HG03196 (cell line): ENCODE results near the gene CYP24A1.
A peak's percentile ranks its signal among the peaks of the same experiment; 100 is the strongest.

Experiments
- ATAC-seq: cut with Tn5 transposase; IDR thresholded peaks from one replicate; pipeline ENCODE4 v1.9.1; 2021; ENCODE audit not compliant: unreplicated experiment

The CYP24A1 gene

DNA sequence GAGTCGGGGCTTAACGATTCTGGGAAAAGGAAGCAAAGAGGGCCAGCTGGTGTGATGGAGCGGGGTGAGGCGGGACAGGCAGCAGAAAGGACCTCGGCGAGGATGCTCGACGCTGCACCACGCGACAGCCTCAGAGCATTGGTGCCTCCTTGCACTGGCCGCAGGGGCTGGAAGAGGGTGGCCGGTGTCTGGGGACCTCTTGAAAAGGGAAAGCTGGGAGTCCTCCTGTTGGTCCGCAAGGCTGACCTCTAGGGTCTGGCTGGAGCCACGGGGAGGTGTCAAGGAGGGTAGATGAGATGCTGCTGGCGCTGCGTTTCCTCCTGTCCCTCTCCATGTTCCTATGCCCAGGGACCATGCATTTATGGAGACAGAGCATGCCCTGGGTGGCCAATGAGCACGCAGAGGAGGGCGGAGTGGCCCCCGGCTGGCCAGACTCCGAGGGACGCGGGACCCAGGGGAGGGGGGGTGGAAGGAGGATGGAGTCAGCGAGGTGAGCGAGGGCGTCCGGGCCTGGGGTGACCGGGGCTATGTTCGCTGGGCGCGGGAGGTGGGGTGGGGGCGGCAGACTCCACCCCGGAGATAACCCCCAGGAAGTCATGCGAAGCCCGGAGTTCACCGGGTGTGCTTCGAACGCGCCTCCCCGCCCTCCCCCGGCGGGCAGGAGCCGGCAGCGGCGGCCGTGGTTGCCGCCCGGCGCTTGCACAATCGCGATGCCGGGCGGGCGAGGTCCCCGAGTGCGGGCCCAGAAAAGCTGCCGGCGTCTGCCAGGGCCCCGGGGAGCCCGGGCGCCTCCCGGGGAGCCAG, at the start of gene CYP24A1:
Gene CYP24A1 (minus strand): TSS at position 334 of the 804 bp plus-strand sequence. CDS start 407 bp downstream, outside the sequence.
- ATAC-seq: no peak

DNA sequence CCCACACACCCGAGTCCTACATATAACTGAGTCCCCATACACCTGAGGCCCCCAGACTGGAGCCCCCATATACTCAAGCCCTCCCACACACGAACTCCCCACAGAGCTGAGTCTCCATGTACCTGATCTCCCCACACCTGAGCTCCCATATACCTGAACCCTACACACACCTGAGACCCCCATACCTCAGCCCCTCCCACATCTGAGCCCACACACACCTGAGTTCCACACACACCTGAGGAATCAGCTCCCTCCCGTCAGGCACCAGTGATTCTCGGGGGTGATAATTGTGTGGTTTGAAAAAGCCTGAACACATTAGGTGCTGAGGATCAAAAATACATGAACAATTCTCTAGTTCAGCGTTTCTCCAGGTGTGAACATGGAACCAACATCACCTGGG, 49.5 kb upstream of the CYP24A1 start:
- ATAC-seq: no peak

DNA sequence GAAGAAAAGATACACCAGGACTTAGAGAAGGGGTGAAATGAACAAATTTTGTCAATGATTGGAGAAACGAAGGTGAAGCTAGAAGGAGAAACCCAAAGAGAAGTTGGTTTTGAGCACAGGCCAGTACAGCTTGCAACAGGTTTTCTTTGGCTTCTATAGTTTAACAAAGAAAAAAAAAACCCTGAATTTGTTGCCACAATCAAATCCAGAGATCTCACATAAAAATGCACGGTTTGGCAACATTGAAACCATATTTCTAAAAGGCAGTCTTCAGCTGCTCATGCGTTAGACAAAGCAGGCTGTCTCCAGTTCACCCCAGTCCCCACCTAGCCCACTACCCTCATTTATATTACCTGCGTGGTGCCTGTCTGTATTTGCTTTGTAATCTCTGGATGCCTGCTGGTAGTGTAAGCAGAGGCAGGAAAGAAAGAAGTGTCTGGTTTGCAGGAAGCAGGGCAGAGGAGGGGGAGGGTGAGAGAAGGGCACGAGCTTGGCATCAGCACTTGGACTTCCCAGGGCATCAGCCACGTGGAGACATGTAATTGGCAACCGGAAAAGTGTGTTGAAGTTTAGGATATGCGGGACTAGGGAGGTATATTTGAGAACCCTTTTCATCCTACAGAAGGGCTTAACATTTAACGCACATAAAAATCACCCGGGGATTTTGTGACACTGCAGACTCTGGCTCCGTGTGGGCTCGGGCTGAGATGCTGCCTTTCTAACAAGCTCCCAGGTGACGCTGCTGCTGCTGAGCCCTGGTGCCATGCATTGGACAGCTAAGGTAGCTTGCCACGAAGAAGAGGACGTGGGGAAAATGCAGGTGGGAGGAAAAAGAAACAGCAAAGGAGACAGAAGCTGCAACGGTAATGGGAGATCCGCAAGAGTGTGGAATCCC, 48.5 kb upstream of the CYP24A1 start:
- no peak for ATAC-seq

DNA sequence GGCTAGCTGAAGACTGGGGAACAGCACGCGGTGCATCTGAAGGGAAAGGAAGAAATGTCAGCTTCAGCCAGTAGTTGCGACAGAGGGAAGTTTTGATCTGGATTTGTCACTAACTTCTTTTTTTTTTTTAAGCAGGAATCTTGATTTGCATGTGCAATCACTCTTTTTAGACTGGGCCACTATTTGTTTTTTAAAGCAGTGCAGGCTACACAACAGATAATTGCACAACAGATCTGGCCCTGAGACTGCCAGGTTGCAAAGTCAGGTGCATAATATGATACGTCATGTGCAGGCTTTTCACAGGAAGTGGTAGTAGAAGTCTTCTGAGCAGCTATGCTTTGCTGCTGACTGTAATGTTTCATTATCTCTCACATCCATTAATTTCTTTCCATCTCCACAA, 47.6 kb upstream of the CYP24A1 start:
- ATAC-seq: no peak

DNA sequence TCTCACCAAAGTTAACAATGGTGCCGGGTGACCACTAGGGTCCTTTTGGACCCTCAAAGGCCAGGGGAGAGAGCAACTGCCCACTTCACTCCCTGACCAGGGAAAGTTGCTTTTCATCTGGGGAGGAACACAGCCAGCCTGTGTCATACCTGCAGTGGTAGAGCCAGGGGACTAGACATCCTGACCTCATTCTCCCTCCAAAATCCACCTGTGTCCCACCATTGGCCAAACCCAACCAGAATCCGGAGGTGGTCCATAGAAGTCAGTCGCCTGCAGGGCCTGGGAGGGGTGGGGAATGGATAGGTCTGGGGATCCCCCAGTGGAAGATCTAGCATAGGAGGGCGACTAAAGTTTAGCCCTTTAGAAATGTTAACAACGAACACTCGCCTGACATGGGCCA, 46.9 kb upstream of the CYP24A1 start:
- ATAC-seq: no peak

DNA sequence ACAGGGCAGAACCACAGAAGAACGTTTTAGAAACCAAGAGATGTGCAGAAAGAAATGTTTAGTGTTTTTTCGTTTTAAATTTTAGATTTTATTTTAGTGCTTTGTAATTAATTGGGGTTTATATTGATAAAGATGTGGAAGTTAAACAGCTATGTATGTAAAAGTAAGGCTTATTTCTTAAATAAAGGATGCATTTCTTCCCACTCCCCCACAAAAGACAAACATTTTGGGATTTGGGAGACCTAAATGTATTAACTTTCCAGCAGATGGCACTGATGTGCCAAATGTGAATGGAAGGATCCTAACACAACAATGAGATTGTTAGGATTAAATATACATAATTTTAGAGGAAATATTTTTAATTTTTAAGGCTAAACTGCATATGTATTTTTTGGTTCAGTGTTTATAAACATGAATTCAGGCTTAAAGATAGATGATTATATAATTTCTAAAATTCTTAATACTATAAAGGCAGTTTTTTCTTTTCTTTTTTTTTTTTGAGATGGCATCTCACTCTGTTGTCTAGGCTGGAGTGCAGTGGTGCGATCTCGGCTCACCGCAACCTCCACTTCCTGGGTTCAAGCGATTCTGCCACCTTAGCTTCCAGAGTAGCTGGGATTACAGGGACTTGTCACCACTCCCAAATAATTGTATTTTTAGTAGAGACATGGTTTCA, 46.1 kb upstream of the CYP24A1 start:
- ATAC-seq: no peak

DNA sequence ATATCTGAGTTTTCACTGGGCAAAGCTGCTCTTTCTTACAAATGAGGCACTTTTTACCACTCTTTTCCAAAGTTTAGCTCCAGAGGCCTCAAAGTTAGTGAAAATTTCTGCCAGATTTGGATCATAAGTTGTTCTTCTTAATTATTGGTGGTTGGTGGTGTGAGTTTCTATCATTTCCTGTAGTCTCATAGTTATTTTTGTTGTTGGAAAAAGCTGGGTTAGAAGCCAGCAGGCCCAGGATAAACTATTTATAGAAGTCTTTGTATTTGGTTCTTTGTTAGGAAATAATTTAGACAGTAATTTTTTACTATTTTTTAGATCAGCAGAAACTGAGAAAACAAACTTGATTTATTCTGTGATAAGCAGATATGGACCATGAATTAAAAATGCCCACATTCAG, 44.7 kb upstream of the CYP24A1 start:
- no peak for ATAC-seq

DNA sequence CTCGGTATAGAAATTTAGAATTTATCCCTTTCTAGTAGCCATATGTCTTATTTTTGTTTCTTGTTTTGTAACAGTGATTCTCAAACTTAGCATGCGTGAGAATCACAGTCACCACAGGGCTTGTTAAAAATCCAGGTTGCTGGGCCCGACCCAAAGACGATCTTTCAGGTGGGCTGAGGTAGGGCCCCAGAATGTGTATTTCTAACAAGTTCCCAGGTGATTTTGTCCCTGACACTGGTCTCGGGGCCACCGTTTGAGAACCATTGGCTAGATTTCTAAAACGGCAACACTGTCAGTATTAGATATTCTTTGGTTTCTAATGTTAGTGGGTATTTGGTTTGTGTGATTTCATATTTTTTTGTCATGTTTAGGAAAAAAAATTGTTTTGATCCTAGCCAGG, 44.0 kb upstream of the CYP24A1 start:
- no peak for ATAC-seq

DNA sequence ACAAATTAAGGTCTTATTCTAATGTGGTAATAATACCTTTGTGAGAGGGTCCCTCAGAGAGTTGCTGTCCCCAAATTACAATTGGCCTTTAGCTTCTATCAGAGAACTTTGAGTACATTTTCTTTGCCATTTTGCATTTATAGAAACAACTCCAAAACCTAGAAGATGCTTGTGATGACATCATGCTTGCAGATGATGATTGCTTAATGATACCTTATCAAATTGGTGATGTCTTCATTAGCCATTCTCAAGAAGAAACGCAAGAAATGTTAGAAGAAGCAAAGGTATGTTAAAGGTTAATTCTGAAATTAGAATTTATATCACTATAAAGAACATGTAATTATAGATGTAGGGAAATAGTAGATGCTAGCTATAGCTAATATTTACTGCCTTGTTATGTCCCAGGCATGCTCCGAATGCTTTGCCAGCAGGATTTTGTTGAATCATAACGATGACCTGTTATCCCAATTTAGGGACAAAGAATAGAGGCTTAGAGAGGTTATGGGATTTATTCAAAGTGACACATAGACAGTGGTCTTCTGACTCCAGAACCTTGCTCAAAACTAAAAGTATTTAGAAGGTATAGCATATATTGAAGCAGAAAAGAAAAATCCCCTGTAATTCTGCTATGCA, 41.5 kb upstream of the CYP24A1 start:
- no peak for ATAC-seq

DNA sequence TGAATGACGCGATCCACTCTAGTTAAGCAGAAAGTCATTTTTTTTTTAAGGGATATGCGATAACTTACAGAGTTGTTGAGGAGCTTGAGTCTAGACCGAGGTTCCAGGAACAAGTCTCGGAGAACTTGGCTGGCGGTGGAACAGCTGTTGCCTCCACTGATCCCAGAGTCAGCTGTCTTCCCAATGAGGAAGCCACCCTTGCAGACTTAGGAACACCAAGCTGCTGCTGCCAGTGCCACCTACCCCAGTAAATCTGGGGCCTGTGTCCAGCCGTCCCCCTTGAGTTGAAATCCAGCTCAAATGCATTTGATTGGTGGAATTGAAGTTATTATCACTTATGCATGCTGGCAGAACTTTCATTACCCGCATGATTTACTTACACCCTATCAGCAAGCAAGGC, 40.8 kb upstream of the CYP24A1 start:
- ATAC-seq: no peak

DNA sequence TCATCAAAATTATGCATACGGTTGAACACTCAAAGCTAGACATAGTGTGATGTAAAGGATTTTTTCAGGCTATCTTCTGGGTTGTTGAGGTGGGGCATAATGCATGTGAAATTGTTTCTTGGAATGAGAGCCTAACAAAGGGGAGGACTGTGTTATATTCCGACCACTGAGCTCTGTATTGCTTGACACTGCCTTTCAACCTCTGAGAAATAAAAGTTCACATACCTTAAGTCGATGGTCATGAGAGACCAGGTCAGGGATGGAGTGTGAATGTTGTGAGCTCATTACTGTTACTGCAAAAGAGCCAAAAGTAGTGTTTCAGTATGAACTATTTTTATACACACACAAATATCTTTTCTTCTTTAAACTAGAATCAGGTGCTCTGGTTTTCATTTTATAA, 39.1 kb upstream of the CYP24A1 start:
- ATAC-seq: no peak

DNA sequence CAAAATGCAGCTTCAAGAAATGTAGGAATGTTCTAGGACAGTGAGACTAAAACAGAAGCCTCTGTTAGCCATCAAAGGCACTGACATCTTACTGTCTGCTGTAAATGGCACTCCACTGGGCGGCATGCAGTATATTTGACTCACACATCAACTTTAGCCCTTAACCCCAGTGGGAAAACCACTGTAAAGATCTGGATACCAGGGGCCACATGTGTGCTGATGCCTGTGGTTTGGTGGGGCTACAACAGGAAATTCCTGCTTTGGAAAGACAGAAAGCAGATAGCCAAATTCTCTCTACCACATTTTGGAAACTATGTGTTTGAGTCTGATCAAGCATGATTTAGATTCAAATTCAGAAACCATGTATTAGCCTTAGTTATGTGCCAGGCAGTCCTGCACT, 38.4 kb upstream of the CYP24A1 start:
- no peak for ATAC-seq

DNA sequence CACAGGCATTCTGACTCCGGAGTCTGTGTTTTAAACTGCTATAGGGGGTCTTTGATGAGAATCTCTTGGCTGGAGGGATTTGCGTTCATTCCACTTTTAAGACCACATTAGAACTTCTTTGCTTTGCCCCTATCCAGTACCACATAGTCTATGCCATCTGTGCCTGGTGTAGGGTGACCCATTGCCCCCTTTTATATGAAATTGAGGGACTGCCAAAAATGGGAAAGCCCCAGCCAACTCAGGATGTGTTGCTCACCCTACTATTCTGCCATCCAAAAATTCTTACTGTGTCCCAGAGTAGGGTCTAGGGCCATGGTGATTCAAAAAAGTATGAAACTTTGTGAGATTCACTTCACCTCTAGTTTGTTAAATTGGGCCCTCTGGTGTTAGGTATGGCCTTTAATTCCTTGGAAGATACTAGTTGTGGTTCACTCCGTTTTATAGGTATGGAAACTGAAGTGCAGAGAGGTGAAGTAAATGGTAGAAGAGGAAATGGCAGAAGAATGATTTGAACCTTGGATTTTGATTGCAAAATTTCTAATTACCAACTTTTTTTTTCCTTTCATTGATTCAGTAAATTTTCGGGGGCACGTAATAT, 35.5 kb upstream of the CYP24A1 start:
- ATAC-seq: no peak

DNA sequence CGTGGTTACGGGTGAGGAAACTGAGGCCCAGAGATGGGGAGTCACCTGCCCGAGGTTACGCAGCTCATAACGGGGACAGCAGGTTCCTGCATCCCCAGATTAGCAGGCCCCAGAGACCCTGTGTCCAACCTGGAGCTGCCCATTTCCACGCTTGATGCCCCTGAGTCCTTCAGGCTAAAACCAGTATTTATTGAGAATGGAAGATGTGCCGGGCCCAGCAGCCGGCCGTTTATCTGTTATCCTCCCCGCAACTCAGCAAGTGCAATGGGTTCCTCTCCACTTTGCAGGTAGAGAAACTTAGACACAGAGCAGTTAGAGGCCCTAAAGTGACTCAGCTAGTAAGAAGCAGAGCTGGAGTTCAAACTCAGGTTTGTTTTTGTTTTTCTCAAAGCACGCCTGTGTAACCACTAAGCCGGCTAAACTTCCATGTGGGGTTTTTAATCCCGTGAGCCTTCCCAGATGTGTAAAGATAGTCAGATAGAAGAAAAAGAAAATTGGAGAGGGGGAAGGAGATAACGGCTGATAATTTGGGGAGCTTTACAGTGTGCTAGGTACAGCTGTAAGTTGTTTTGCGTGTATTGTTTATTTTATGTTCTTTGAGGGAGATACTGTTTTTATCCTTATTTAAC, 34.9 kb upstream of the CYP24A1 start:
- peak; percentile 9 for ATAC-seq

DNA sequence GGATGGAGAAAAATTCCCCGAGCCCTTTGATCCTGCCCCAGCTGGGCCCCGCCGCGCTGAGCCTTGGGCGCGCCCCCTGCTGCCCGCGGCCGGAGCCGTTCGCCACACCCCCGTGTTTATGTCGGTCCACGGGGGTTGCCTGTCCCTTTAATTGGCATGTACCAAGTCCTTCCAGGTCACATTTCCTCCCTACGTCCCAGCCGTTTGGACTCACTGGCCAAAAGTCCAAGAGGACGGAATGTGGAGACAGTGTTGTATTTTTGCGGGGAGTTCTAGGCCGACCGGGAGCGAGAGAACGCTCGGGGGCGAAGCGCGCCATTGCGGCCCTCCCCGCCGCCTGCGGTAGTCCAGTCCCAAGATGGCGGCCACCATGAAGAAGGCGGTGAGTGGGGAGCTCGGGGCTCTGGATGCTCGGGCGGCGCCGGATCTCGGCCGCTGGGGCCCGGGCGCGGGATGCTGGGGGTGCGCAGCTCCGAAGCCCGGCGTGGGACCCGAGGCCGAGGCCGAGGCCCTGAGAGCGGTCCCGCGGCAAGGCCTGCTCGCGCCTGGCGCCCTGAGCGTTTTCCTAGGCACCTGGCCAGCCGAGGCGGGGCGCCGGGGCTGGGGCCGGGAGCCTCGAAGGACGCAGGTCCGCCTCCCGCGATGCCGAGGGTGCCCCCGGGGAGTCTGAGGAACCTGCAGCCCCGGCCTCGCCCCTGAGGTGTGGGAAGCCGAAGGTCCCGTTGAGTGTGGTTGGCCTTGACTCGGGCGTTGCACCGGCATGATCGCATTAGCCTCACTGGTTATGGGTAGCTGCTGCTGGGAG, 34.2 kb upstream of the CYP24A1 start, which contains the start of gene PFDN4:
Gene PFDN4 (plus strand): TSS at position 345 of the 805 bp plus-strand sequence. CDS start 14 bp downstream, at position 359.
- ATAC-seq: peak; percentile 97

DNA sequence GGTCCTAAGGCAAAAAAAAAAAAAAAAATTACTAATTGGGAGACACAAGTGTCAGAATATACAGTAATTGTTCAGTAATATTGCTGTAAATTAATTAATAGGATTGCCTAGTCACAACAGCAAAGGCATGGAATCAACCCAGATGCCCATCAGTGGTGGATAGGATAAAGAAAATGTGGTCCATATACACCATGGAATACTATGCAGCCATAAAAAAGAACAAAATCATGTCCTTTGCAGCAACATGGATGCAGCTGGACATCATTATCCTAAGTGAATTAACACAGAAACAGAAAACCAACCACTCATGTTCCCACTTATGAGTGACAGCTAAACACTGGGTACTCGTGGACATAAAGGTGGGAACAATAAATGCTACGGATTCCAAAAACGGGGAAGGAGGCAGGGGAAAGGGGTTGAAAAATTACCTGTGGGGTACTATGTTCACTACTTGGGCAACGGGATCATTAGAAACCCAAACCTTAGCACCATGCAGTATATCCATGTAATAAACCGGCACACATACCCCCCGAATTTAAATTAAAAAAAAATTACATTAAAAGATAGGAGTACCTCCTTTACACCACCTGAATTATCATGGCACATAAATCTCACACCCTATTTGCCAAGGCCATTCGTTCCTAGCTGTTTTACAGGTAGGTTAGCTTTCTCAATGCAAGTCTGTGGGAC, 33.4 kb upstream of the CYP24A1 start:
- ATAC-seq: no peak

DNA sequence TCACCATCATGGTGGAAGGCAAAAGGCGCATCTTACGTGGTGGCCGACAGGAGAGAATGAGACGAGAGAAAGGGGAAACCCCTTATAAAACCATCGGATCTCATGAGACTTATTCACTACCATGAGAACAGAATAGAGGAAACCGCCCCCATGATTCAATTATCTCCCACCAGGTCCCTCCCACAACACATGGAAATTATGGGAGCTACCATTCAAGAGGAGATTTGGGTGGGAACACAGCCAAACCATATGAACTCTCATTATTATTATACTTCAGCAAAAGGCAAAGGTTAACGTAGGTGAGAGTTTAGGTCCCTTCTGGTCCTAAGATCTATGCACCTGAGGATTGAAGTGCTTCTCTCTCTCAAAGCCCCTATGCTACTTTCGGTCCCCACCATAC, 31.7 kb upstream of the CYP24A1 start:
- ATAC-seq: no peak

DNA sequence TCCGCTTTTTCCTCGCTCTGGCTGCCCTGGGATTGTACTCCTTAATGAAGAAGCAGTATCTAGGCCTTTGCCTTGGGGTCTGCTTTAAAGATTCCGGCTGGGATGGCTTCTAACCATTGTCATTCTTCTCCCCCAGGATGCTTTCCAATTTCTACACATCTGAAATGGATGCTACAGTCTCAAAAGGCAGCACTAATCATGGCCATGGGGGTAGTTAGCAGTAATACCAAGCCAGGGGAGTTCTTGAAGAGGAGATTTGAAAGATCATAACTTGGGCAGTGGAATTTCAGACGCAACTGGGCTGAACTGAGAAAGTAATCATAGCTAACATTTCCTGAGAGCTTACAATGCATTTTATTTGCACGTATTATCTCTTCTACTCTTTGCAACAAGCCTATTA, 30.7 kb upstream of the CYP24A1 start:
- no peak for ATAC-seq

DNA sequence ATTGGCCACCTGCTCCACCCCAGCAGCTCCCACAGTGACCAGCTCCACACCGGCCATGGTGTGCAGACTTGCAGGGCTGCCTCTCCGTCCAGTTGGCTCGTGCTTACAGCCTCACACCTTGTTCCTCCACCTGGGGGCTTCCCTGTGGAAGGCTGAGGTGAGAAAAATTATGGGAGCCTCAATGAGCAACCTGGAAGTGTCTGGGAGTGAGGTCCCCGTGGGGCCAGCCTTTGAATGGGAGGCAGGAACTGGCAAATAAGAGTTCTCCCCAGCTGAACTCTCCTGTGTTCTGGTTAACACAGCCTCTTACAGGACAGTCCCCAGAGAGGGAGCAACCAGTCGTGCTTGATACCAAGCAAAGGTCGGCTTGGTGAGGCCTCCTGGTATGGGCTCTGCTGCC, 30.3 kb upstream of the CYP24A1 start:
- no peak for ATAC-seq
